ENCODE results near the gene ITLN2.
"Not testable (repeated sequence)": the region's sequence is repeated elsewhere in the genome, so short reads cannot be mapped to it uniquely, and the experiment has no call there.

The ITLN2 gene

GRCh38 chr1:160954158-160955104 is at the start of gene ITLN2:
Gene ITLN2, minus strand, starts transcription at chr1:160954809. Its CDS starts 68 bp downstream, at chr1:160954741.
- peak; percentile 53 to 61 for DNase-seq

GRCh38 chr1:161001525-161001924 is 46.9 kb upstream of the ITLN2 start:
- no peak for DNase-seq

- DNase-seq: no peak
Observed at GRCh38 chr1:161000736-161001480, 46.3 kb upstream of the ITLN2 start.

GRCh38 chr1:160999376-160999775 is 44.8 kb upstream of the ITLN2 start:
- no peak for DNase-seq

GRCh38 chr1:160997323-160998038 is 42.9 kb upstream of the ITLN2 start:
- peak; percentile 63 to 67 for DNase-seq

DNA sequence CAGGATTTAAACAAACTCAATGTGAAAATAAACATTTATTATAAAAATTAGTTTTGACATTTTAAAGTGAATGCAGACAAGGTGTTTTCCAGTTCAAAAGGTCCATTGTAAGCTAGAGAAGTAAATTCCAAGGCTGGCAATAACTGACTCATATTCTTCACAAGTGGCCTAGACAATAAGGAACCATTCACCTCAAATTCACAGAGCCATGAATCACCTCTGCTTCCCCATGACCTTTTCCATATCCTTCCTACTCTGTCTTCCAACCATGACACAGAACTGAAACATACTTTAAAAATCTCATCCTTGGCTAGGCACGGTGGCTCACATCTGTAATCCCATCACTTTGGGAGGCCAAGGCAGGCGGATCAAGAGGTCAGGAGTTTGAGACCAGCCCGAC is 41.6 kb upstream of the ITLN2 start:
- no peak for DNase-seq

- DNase-seq: peak in 1 of 2 donors; percentile 27
Observed at GRCh38 chr1:160993544-160994193, 39.1 kb upstream of the ITLN2 start.

GRCh38 chr1:160992036-160992435 is 37.4 kb upstream of the ITLN2 start:
- not testable (repeated sequence) for DNase-seq

- DNase-seq: no peak
Observed at GRCh38 chr1:160987359-160988050, 32.9 kb upstream of the ITLN2 start.

- DNase-seq: no peak
Observed at GRCh38 chr1:160985723-160986122, 31.1 kb upstream of the ITLN2 start.

- no peak for DNase-seq
Observed at GRCh38 chr1:160981584-160982411, 27.2 kb upstream of the ITLN2 start.

DNA sequence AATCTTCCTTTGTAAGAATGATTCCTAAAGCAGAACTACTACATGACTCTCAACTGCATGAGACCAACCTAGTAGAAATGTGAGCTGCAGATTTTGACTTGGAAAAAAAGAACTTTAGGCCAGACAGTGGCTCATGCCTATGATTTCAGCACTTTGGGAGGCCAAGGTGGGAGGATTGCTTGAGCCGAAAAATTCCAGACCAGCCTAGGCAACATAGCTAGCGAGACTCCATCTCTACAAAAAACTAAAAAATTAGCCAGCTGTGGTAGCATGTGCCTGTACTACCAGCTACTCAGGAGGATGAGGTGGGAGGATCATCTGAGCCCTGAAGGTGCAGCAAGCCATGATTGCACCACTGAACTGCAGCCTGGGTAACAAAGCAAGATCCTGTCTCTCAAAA is 24.7 kb upstream of the ITLN2 start:
- DNase-seq: no peak

- no peak for DNase-seq
Observed at GRCh38 chr1:160978510-160978927, 23.9 kb upstream of the ITLN2 start.

- DNase-seq: no peak
Observed at GRCh38 chr1:160975026-160975425, 20.4 kb upstream of the ITLN2 start.

GRCh38 chr1:160973491-160973890 is 18.9 kb upstream of the ITLN2 start:
- no peak for DNase-seq

DNA sequence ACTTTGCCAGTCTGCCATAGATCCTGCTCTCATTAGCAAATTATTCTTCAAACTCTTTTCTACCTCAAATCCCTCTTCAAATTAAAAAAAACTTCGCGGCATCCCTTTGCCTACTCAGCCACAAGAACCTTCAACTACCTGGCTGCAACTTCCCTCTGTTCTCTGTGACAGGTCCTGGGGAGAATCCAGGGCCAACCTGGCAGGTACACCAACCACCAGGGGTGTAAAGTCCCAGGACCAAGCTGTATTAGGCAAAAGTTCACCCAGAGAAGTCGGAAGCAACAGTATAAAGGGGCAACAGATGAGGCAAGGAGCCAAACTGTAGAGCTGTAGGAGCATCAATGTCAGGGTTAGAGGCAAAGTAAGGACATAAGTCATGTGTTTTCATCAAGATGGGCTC is 18.3 kb upstream of the ITLN2 start:
- DNase-seq: no peak

- DNase-seq: no peak
Observed at GRCh38 chr1:160971618-160972056, 17.0 kb upstream of the ITLN2 start.

- DNase-seq: no peak
Observed at GRCh38 chr1:160963521-160963920, 8.9 kb upstream of the ITLN2 start.

DNA sequence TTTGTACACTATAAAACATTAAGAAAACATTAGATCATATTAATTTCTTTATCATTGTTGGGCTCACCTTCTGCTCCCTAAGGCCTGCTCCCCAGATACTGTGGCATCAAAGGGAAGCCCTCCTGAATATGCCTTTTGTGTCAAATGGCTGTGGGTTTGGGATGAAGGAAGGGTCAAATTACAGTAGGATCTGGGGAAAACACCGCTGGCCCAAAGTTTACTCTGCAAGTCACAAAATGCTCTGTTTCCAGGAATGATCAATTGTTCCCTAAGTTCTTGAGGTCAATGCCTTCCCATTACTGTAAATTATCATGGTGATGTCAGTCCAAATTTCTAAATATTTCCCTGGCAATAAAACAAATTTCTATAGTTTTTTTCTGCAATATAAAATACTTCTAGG is 6.8 kb upstream of the ITLN2 start:
- DNase-seq: no peak

GRCh38 chr1:160956966-160957365 is 2.4 kb upstream of the ITLN2 start:
- DNase-seq: no peak

- no peak for DNase-seq
Observed at GRCh38 chr1:160953030-160953429, 1.6 kb downstream of the ITLN2 start.

All from CD4-positive, alpha-beta T cell treated with Interleukin-4 for 1 hour (primary cell).